ENCODE results near the gene KCND3.

GRCh38 chr1:111739925-111740765 is 249.3 kb downstream of the KCND3 start:
- TF ChIP-seq POLR2A (IDR thresholded peaks at IDR 0.05; ENCODE audit: low read depth, low read length) (no peak), TAF1 (IDR thresholded peaks at IDR 0.05; ENCODE audit: borderline replicate concordance, low read depth, low read length) (no peak), POLR2AphosphoS5 (IDR thresholded peaks at IDR 0.05; ENCODE audit: low read depth, low read length) (no peak)

All from GM12892 (cell line).